Muscle layer of colon (tissue), 2 donors: Measurements from ENCODE around the gene SNX18.
"Not testable (repeated sequence)": the region's sequence is repeated elsewhere in the genome, so short reads cannot be mapped to it uniquely, and the experiment has no call there.

Experiments used
- H3K27ac ChIP-seq: one replicate; pipeline ENCODE4 v1.7.0; 2013; ENCODE audit warnings: low read depth, mild to moderate bottlenecking, low read length, moderate library complexity
- H3K27me3 ChIP-seq, 2 donors: one replicate each; pipeline ENCODE4 v1.7.0; 2013; ENCODE audit warnings: low read length in 2 of 2, mild to moderate bottlenecking in 2 of 2; ENCODE audit not compliant: insufficient read depth in 2 of 2, control insufficient read depth in 1 of 2
- H3K36me3 ChIP-seq: one replicate; pipeline ENCODE4 v1.7.0; 2013; ENCODE audit warnings: mild to moderate bottlenecking, low read length; ENCODE audit not compliant: insufficient read depth
- H3K4me1 ChIP-seq: one replicate; pipeline ENCODE4 v1.7.0; 2013; ENCODE audit warnings: mild to moderate bottlenecking, low read length; ENCODE audit not compliant: insufficient read depth
- H3K4me3 ChIP-seq, 2 donors: one replicate each; pipeline ENCODE4 v1.7.0; 2013; ENCODE audit warnings: low read length in 2 of 2, low read depth in 1 of 2, mild to moderate bottlenecking in 1 of 2, moderate library complexity in 1 of 2
- H3K9ac ChIP-seq: one replicate; pipeline ENCODE4 v1.7.0; 2013; ENCODE audit warnings: low read length
- H3K9me3 ChIP-seq: one replicate; pipeline ENCODE4 v1.7.0; 2013; ENCODE audit warnings: mild to moderate bottlenecking, low read length
- donor health status: abdominal sarcoma.
- donor health status: Adenocarcinoma of cecum.

Gene SNX18

GRCh38 chr5:54533541-54534190 lies 16.1 kb downstream of the SNX18 start:
- H3K9ac ChIP-seq = no peak overlapping the region
- H3K27me3 ChIP-seq = no peaks in the 10 kb centered on the region
- peak overlapping the region; percentile 24 for H3K27ac ChIP-seq
- H3K36me3 ChIP-seq = no peaks in the 10 kb centered on the region
- H3K4me3 ChIP-seq = peak overlapping the region in 1 of 2 donors; percentile 16
- peaks cover 28% of the 10 kb centered on the region for H3K4me1 ChIP-seq
- no peaks in the 10 kb centered on the region for H3K9me3 ChIP-seq

GRCh38 chr5:54534191-54535004 lies 16.8 kb downstream of the SNX18 start:
- Histone ChIP-seq H3K36me3 (no peaks in the 10 kb centered on the region), H3K4me1 (peaks cover 28% of the 10 kb centered on the region), H3K9ac (no peak overlapping the region), H3K27ac (peak overlapping the region; percentile 24), H3K9me3 (no peaks in the 10 kb centered on the region), H3K4me3 (no peak overlapping the region), H3K27me3 (no peaks in the 10 kb centered on the region)

GRCh38 chr5:54535149-54535844 lies 17.7 kb downstream of the SNX18 start:
- Histone ChIP-seq H3K9ac (no peak overlapping the region), H3K4me1 (peaks cover 28% of the 10 kb centered on the region), H3K9me3 (no peaks in the 10 kb centered on the region), H3K27ac (no peak overlapping the region), H3K36me3 (no peaks in the 10 kb centered on the region), H3K27me3 (no peaks in the 10 kb centered on the region), H3K4me3 (no peak overlapping the region)

GRCh38 chr5:54536375-54536774 lies 18.8 kb downstream of the SNX18 start:
- not testable (repeated sequence) for H3K9me3 ChIP-seq, H3K9ac ChIP-seq, H3K27ac ChIP-seq, H3K36me3 ChIP-seq, H3K4me3 ChIP-seq, H3K27me3 ChIP-seq
- peaks cover 27% of the 10 kb centered on the region for H3K4me1 ChIP-seq

DNA sequence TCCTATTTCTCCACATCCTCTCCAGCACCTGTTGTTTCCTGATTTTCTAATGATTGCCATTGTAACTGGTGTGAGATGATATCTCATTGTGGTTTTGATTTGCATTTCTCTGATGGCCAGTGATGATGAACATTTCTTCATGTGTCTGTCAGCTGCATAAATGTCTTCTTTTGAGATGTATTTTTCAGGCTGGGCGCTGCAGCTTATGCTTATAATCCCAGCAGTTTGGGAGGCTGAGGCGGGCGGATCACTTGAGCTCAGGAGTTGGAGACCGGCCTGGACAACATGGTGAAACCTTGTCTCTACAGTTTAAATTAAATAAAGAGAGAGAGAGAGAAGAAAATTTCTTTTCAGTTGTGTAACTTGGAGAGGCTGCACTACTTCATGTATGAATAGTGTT lies 19.3 kb downstream of the SNX18 start:
- peaks cover 25% of the 10 kb centered on the region for H3K4me1 ChIP-seq
- not testable (repeated sequence) for H3K9ac ChIP-seq, H3K9me3 ChIP-seq, H3K27ac ChIP-seq, H3K36me3 ChIP-seq, H3K4me3 ChIP-seq, H3K27me3 ChIP-seq

DNA sequence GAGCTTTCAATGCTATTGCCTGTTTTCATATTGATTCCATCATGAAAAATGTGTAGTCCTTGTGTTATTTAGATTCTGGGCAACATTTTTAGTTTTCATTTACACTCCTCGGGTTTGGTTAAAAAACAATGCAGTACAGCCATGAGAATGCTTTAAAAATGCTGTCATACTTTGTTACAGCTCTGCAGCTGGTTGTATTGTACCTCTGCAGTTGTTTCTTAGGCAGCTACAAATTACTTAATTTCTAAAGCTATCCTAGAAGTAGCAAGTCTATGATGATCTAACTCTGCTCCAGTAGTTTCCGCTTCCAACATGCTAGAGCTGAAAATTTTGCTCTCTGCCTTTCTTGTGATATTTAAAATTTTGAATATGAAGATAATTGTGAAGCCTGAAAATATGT lies 20.2 kb downstream of the SNX18 start:
- H3K9ac ChIP-seq = no peak overlapping the region
- H3K4me3 ChIP-seq = no peak overlapping the region
- H3K9me3 ChIP-seq = no peaks in the 10 kb centered on the region
- H3K36me3 ChIP-seq = no peaks in the 10 kb centered on the region
- H3K4me1 ChIP-seq = peaks cover 32% of the 10 kb centered on the region
- no peaks in the 10 kb centered on the region for H3K27me3 ChIP-seq
- no peak overlapping the region for H3K27ac ChIP-seq

DNA sequence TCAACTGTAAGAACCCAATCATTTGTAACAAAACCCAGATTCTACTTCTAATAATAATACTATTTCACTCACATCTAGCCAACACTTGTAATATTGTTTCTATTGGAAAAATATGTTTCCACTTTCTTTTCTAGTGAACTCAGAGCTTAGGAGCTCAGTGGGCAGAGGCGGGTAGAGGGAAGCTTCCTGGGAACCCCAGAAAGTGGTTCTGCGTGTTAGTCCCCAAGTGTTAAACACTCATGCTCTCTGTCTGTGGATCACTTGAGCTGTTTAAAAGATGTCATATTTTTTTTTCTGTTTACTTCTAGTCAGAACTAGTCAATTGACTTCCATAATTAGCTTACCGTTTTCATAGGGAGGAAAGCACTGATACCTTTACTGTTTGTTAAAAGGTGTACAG lies 20.6 kb downstream of the SNX18 start:
- H3K36me3 ChIP-seq = peaks cover 2% of the 10 kb centered on the region
- H3K27me3 ChIP-seq = no peaks in the 10 kb centered on the region
- no peaks in the 10 kb centered on the region for H3K9me3 ChIP-seq
- H3K4me1 ChIP-seq = peaks cover 32% of the 10 kb centered on the region
- no peak overlapping the region for H3K9ac ChIP-seq
- H3K27ac ChIP-seq = no peak overlapping the region
- H3K4me3 ChIP-seq = no peak overlapping the region

GRCh38 chr5:54539001-54539400 lies 21.4 kb downstream of the SNX18 start:
- H3K4me3 ChIP-seq = no peak overlapping the region
- no peaks in the 10 kb centered on the region for H3K9me3 ChIP-seq
- no peaks in the 10 kb centered on the region for H3K27me3 ChIP-seq
- H3K4me1 ChIP-seq = peaks cover 24% of the 10 kb centered on the region
- peaks cover 4% of the 10 kb centered on the region for H3K36me3 ChIP-seq
- H3K9ac ChIP-seq = no peak overlapping the region
- H3K27ac ChIP-seq = no peak overlapping the region

GRCh38 chr5:54540286-54540685 lies 22.7 kb downstream of the SNX18 start:
- peaks cover 4% of the 10 kb centered on the region for H3K36me3 ChIP-seq
- H3K9ac ChIP-seq = no peak overlapping the region
- H3K4me3 ChIP-seq = no peak overlapping the region
- no peaks in the 10 kb centered on the region for H3K27me3 ChIP-seq
- H3K4me1 ChIP-seq = peaks cover 11% of the 10 kb centered on the region
- no peaks in the 10 kb centered on the region for H3K9me3 ChIP-seq
- H3K27ac ChIP-seq = no peak overlapping the region

GRCh38 chr5:54541823-54542783 lies 24.5 kb downstream of the SNX18 start:
- H3K4me3 ChIP-seq = no peak overlapping the region
- no peak overlapping the region for H3K9ac ChIP-seq
- H3K9me3 ChIP-seq = no peaks in the 10 kb centered on the region
- H3K4me1 ChIP-seq = peaks cover 10% of the 10 kb centered on the region
- H3K36me3 ChIP-seq = peaks cover 4% of the 10 kb centered on the region
- no peak overlapping the region for H3K27ac ChIP-seq
- H3K27me3 ChIP-seq = no peaks in the 10 kb centered on the region

DNA sequence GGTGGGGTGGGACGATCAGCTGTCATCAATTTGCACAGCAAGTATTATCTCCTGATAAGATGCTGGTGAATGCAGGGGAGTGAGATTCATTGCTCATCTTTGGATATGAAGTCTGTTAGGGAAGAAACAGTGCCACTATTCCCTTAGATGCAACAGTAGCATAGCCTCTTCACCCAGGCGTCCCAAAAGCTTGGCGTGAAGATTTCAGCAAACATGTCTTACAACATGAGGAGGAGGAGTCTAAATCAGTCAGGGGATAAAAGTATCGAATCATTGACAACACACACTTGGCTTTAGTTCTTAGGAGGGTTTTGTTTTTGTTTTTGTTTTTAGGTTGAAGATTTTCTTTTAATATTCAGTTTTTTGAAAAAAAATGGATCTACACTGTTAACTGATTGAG lies 26.5 kb downstream of the SNX18 start:
- Histone ChIP-seq H3K4me1 (peaks cover 19% of the 10 kb centered on the region), H3K36me3 (peaks cover 4% of the 10 kb centered on the region)

More for the DNA sequence above, 26.5 kb downstream of the SNX18 start:
- no peak overlapping the region for H3K27ac ChIP-seq
- H3K9me3 ChIP-seq = no peaks in the 10 kb centered on the region
- H3K27me3 ChIP-seq = no peaks in the 10 kb centered on the region
- H3K4me3 ChIP-seq = no peak overlapping the region
- H3K9ac ChIP-seq = no peak overlapping the region
